DMS 273 (cell line): ENCODE measurements around the gene KRTAP16-1.

Experiments used
- DNase-seq: peaks from one replicate; lab custom pipeline; 2025; ENCODE audit not compliant: unreplicated experiment; lab: John Stamatoyannopoulos, UW

The KRTAP16-1 gene

DNA sequence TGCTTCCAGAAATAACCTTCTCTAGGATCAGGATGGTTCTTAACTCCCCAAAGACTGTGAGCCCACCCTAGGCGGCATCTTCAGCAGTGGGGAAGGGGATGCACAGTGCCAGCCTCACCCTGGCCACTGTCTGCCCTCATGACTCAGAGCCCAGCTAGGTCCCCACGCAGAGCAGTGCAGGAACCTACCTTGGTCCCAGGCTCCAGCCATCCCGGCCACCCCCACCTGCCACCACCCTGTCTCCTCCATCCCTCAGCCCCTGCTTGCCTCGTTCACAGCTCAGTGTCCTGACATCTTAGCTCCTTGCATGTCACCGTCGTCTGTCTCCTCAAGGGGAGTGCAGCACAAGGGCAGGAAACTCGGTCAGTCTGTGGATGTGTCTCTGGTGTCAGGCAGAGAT lies 22.5 kb upstream of the KRTAP16-1 start:
- no peak for DNase-seq

DNA sequence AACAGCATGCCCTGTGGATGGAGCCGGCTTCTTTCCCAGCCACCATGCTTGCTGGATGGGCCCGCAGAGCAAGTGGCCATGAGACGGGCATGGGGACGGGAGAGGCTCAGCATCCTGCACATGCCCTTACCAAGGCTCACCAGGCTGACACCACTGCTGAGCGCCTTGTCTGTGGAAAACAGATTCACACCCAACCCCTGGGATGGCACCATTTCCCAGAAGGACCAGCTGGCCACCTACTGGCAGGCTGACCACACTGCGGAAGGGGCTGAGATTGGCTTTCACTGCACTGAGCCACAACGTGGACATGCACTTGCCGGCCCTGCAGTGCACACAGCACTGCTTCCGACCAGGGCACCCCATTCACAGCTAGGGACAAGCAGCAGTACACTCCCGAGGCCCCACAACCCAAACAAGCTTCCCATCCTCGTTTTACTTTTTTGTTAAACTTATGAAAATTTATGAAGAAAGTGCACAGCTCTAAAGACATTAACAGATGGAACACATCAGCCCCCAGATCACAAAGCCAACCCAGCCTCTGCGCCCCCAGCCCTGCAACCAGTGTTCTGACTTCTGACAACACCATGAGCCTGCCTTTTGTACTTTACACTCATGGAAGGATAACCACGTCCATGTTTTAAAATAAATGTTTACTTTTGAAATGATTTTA lies 20.3 kb upstream of the KRTAP16-1 start:
- peak; percentile 54 for DNase-seq

DNA sequence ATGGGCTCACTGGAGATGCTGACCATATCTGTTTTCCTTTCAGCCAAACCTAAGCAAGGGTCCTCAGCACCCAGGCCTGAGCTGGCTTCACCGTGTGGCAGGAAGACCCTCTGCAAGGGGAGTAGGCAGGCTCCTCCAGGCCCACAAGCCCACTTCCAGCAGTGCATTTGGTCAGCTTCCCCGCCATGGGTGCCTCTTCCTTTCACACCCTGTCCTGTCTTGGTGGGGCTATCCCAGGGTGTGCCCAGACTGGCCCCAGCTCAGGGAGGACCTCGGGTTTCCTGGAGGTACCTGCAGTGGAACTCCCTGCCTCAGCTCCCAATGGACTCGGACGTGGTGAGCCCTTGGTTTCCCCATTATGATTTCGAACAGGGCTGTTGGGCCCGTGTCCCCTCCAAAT lies 19.1 kb upstream of the KRTAP16-1 start:
- no peak for DNase-seq

DNA sequence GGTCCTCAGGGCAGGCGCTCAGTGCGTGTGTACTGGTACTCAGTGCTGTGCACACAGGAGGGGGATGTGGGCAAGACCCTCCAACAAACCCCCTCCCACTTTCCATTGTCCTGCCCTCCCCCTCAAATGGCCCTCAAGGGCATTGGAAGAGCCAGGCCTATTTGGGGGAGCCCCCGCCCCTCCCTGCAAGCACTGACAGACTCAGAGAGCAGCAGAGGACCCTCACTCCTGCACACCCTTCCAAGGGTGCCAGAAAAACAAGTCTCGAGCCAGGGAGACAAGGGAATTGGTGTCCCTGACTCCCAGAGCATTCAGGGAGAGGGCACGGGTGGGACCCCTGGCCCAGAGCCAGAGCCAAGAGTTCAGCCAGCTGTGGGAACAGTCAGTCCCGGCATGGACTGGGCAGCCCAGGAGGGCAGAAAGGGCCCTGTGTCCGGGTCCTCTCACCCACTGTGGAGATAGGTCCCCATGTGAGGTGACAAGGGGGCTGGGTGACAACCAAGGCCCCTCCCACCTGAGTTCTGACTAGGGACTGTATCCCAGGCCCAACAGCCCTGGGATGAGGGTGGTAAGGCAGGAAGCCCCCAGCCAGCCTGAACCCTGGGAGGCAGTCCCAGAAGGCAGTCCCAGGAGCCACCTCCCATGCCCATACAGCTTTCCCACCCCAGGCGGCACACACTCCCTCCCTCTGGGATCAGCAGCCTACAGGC lies 18.5 kb upstream of the KRTAP16-1 start:
- DNase-seq, result no peak

DNA sequence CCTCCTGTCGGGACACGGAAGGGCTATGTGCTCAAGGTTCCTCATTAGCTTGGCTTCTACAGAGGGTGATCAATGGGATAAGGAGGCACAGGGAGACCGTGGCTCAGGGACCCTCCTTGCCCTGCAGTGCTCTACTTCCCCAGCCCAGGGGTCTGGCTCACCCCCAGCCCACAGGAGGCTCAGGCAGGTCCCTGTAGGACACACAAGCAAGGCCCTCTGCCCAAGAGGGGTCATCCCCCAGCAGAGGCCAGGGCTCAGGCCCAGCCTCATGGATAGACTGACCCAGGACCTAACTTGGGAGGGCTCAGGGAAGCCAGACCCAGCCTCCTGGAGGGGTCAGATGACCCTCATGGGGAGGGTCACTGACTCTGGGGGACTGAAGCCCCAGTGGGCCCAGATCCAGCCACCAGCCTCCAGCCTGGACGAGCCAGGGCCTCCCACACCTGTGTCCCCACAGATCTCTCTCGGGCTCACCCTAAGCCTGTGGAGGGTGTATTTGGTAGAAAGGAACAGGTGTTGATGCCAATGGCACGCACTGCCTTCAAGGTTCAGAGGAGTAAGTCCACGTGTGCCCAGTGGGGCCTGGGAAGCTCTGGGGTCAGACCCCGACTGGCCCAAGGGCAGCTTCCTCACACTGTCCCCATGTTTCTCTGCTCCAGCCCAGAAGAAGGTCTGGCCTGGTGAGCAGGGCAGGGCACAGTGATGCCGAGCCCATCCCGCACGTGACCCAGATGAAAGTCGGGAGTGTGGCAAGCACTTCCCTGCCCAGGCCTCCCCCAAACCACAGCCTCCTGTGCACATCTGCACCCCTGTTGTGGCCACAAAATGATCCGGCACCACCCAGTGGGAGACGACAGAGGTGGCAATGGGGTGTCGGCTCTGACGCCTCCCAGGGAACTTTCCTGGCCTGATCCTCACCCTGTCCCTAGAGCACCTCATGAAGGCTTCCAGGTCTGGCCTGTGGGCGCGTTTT lies 17.4 kb upstream of the KRTAP16-1 start:
- DNase-seq, result no peak

DNA sequence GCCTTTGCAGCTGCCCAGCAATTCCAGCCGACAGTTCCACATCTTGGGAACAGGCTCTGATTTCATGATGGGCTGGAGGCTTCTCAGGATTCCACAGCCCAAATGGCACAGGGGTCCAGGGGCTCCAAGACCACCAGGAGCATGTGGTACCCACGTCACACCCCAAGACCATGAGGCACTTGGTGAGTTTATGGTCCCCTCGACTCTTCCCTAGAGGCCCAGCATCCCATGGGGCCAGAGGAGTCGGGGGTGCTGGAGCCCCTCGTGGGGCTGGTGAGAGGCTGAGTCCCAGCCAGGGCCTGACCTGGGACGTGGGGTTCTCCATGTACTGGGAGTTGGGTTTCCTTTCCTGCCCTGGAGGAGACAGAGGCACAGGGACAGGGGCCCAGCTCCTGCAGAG lies 16.5 kb upstream of the KRTAP16-1 start:
- DNase-seq, result no peak

DNA sequence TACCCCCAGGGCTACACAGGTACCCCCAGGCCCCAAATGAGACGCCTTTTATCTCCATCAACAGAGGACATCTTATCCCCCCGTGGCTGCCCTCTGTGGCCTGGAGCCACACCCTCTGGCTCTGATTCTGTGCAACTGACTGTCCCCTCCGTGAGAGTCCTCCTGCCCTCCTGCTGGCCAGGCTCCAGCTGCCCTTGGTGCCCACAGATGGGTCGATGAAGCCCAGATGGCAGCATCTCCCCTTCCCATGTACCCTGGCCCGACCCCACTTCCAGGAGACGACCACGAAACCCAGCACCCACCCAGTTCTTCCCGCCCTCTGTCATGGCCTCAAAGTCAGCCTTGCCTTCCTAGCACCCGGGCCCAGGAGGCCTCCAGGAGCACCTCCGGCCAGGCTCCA lies 16.0 kb upstream of the KRTAP16-1 start:
- DNase-seq, result no peak

DNA sequence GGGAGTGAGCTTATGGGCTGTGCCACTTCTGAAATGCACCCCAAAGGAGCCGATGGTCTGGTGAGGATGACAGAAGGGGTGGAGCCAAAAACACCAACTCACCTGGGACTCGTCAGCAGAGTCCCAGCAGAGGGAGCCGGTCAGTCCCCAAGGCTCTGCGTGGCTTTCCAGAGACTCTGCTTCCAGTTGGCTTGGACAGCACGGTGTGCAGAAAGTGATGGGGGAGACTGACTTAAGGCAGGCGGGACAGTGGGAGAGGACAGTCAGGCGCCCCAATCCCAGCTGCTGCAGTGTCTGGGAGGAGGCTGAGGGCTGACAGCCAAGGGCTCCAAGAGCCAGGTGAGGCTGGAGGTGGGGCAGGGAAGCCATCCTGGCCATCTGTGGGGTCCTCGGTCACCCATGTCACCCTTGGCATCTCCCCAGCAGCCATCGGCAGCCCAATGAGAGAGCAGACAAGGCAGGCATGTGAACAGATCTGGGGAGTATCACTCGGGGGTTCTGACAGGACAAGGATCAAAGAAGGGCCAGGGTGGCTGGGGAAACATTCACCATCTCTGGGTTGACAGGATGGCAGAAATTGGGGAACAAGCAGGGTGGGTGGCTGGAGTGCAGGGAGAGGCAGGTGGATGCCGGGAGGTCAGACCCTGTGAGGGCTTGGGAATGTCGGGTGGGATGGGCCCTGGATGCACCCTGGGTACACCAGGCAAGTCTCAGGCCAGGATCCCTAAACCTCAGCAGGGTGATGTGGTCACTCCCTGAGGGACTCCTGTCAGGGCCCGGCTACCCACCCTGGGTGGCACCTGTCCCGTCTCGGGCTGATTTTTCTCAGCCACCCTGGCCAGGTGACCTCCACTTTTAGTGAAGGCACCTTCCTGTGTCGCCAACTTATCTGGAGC lies 15.3 kb upstream of the KRTAP16-1 start:
- peak; percentile 9 for DNase-seq

DNA sequence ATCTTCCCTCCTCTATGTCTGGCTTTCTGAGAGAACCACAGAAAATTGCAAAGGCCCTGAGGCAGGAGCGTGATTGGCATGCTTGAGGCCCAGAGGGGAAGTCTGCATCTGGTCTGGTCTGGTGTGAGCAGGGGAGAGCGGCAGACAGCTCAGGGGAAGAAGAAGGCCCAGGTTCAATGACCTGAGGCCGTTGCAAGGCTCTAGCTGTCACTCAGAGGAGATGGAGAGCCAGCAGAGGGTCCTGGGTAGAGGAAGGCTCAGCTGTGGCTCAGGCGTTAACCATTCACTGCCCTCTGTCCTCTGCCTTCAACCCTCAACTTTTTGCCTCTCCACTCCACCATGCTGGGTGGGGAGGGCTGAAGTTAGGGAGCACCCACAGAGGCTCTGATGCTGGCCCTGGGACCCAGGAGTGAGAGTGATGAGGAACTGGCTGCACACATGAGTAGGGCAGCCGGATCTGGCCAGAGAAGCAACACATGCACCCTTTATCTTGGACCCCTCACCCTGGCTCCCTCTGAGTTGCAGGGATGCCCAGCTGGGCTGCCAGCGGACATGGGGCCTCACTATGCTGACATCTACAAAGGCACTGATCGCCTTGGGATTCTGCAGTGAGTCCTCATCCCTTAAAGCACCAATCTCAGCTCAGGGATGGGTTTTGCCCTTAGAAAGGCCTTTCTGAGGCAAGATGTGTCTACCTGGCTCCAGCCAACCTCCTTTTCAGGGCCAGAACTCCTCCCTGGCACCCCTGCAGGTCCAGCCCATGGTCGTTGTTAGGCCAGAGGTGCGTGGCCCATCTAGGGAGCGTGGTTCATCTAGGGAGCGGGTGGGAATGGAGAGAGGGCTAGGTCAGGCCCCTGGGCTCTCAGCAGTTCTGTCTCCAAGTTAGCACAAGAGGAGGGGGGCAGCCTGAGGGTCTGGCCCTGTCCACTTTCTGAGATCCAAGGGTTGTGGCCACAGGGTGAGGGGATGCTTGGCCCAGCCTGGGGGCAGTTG lies 14.1 kb upstream of the KRTAP16-1 start:
- DNase-seq, result no peak

DNA sequence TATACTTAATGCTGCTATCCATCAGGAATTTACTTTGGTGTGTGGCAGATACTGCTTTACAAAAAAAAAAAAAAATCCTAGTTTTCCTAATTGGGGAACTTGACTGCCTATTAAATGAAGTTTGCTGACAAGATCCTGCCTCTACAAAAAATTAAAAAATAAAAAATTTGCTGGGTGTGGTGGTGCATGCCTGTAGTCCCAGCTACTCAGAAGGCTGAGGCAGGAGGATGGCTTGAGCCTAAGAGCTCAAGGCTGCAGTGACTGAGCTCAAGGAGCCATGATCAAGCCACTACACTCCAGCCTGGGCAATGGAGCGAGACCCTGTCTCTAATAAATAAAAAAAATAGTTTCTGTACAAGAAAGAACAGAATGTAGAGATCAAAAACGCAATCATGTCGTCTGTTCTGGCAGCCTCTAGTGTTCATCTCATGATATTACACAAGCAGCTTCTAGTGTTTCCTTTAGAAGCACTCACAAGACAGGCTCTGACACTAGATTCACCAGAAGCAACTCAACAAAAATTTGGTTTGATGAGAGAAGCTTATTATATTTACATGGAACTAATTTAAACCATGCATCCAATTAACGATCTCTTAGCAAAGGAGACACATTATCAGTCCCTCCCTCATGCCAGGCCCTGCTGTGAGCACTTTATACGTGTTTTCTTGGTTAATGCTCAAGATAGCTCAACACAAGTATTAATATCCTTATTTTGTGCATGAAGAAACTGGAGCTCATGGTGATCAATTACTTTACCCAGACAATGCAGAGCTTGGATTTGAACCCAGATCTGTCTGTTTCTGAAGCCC lies 13.2 kb upstream of the KRTAP16-1 start:
- DNase-seq, result peak; percentile 53

DNA sequence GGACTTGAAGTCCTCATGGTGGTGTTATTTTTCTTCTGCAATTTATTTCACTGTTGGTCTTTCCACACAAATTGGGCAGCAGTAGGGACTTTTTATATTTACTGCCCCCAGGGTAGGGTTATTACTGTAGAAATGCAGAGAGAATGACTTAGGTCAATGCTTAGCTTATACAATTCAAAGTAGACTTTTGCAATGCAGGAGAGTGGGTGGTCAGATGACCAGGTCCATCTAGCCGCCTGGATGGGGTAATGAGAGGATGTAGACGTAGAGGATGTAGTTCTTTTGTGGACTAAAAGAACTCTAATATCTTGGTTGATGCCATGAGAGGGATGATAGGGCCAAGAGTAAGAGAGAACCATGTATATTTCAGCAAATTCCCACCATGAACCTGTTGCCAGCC lies 9.1 kb upstream of the KRTAP16-1 start:
- no peak for DNase-seq

DNA sequence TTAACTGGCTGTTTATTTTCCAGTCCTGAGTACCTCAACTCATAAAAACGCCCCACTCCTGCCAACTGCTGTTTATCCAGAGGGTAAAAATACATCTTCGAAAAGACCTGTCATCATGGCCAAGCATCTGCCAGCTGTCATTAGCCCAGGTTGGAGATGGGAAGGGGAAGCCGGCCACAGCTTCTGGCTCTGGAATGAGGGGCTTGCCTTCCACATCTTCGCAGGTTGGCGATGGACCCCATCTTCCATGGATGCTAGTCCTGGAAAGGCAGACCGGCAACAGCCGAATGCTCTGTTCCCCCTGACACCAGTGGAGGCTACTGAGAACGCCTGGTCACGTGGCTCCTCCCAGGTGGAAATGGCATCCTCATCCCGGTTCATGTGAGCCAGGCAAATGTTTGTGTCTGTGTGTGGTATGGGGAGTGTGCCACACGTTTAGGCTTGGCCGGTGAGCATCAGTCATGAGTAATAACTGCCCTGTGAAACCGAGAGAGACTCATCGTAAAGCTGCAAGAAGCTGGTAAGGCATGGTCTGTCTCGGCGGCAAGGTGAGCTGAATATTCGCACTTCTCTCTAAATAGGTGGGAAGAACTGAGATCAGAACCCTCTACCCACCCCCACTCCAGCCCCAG lies 6.8 kb upstream of the KRTAP16-1 start:
- peak; percentile 19 for DNase-seq

DNA sequence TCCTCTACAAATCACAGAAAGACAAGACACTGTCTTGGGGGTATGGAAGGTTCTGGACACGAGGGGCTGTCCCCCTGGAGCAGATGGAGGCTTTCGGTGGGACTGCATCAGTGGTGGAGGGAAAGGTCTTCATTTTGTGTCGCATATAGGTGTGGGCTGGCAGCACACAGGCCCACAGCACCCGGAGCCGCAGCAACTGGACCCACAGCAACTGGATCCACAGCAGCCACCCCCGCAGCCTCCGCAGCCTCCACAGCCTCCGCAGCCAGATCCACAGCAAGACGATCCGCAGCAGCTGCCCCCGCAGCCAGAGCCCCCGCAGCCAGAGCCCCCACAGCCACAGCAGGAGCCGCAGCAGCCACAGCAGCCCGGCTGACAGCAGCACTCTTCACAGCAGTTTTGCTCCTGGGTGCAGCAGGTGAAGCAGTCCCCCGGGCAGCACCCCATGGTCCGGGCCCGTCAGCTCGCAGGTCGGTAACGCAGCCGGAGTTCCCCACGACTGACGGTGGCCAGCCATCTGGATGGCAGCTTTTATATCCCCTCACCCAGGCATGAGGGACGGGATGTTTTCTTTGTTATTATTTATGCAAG lies 6.2 kb upstream of the KRTAP16-1 start, which contains the start of gene KRTAP17-1:
Gene KRTAP17-1 (minus strand): TSS at position 507 of the 591 bp plus-strand sequence. CDS start 60 bp downstream, at position 447.
- DNase-seq, result no peak

DNA sequence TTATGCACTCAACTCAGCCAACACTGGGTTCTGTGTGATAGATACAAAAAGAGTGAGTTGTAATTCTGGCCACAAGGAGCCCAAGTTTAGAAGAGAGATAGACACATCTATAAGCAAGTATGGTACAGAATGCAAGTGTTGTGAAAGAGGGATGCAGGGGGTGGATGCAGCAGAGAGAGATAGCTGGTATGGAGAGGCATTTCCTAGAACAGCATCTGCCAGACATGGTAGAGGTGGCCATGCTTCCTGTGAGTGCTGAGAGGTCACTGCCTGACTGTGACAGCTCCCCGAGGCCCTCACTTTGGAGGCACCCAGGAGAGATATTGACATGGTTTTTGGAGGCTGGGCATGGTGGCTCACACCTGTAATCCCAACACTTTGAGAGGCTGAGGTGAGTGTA lies 2.0 kb upstream of the KRTAP16-1 start:
- DNase-seq, result no peak

DNA sequence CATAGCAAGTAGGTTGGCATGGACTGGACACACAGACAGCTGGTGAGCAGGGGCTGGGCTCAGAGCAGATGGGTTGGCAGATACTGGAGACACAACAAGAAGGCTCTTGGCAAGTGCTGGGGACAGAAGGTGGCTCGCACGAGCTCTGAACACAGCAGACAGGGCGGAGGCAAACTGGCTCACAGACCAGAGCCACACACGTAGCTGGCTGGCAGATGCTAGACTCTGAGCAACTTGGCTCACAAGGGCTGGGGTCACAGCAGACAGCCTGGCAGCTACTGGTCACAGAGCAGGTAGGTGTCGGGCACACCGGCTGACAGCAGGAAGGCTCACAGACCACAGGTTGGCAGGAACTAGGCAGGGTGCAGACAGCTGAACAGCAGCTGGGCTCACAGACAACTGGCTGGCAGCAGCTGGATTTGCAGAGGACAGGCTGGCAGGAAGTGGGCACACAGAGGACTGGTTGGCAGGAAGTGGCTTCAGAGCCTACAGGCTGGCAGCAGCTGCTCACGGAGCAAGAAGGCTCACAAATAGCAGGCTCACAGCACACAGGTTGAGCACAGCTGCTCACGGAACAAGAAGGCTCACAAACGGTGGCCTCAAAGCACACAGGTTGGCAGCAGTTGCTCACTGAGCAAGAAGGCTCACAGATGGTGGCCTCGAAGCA lies 725 bp downstream of the KRTAP16-1 start:
- DNase-seq, result peak; percentile 96

DNA sequence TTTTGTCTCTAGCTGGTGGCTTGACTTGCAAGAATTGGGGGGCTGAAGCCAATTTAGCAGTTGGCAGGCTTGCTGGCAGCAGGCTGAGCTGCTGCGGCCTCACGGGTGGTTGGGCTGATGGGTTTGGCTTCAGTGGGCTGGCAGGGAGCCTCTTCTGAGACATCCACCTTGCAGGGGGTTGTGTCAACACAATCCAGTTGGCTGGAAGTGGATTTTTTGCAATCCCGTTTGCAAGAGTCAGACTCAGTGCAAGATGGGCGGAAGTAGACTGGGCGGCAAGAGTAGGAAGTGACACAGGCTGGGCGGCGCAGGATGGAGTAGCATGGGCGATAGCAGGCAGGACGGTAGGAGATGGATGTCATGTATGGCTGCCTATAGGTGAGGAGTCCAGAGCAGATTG lies 1.5 kb downstream of the KRTAP16-1 start:
- DNase-seq, result peak; percentile 91

DNA sequence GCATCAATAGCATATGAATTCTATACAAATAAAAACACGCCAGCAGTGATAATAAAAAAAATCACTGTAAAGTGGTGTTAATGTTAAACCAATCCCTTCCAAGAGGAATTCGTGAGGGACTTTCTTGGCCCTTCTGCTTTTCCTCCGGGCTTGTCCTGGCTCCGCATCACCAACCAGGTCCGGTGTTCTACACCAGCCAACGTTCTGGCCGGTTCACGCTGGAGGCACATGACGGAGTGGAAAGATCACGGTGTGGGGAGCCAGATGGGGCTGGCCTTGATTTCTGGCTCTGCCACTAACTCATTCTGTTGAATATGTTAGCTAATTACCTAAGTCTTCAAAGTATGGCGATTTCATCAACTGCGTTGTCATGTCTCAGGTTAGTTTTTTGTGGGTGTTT lies 5.0 kb downstream of the KRTAP16-1 start:
- DNase-seq, result no peak
